SK-N-SH (cell line): ENCODE data around the gene PHF3. TPM values are rescaled to one million over a fixed set of nuclear protein-coding genes. Genes with fewer than 3 reads are reported as not detected.

Source experiments
- CTCF ChIA-PET: fragments of 300-600, 350-600 bp; formaldehyde crosslinking; extraction: SDS; loops from one replicate; lab custom pipeline; 2021; lab: Yijun Ruan, JAX
- POLR2A ChIA-PET: fragments of 350-600 bp; sonication (Branson Sonifier 250); formaldehyde crosslinking; extraction: SDS; loops from one replicate; lab custom pipeline; 2020; ENCODE audit warnings: antibody characterized with exemption, inconsistent platforms; lab: Yijun Ruan, JAX
- DNase-seq: peaks from one replicate; pipeline ENCODE4 v3.0.0; 2012
- H2AFZ ChIP-seq: fragments of 200-600 bp; sonication (generic); 2 replicates; pipeline ENCODE4 v1.8.1; 2016; ENCODE audit warnings: antibody characterized with exemption, mild to moderate bottlenecking, low read depth
- H3F3A ChIP-seq: fragments of 200-600 bp; sonication (generic); replicated peaks from 2 replicates; pipeline ENCODE3; 2016; ENCODE audit warnings: antibody characterized with exemption, mild to moderate bottlenecking; ENCODE audit not compliant: insufficient read depth
- H3K27ac ChIP-seq, 2 experiments: fragments of 200-500 bp in 1 of 2; fragments of 200-600 bp in 1 of 2; sonication (Bioruptor generic) in 1 of 2; sonication (generic), shearing (Covaris generic) in 1 of 2; 2 replicates each; pipeline versions ENCODE4 v1.5.1 to v1.6.1; 2014 to 2016; ENCODE audit warnings: low read depth in 2 of 2, inconsistent platforms in 1 of 2, low read length in 1 of 2, mild to moderate bottlenecking in 1 of 2, mixed read lengths in 1 of 2
- H3K27me3 ChIP-seq: fragments of 200-600 bp; sonication (generic), shearing (Covaris generic); 2 replicates; pipeline ENCODE4 v1.6.1; 2016; ENCODE audit warnings: mixed run types; ENCODE audit not compliant: insufficient read depth
- H3K36me3 ChIP-seq, 2 experiments: fragments of 200-500 bp in 1 of 2; fragments of 200-600 bp in 1 of 2; sonication (Bioruptor generic) in 1 of 2; sonication (generic) in 1 of 2; replicated peaks in 1 of 2; 2 replicates each; pipeline versions ENCODE3 to v1.5.1; 2014 to 2016; ENCODE audit warnings: low read length in 1 of 2, mild to moderate bottlenecking in 1 of 2; ENCODE audit not compliant: insufficient read depth in 2 of 2, control insufficient read depth in 1 of 2
- H3K4me1 ChIP-seq, 2 experiments: fragments of 200-500 bp in 1 of 2; fragments of 200-600 bp in 1 of 2; sonication (Bioruptor generic) in 1 of 2; sonication (generic), shearing (Covaris generic) in 1 of 2; 2 replicates each; pipeline versions ENCODE4 v1.5.1 to v1.6.1; 2014 to 2016; ENCODE audit warnings: low read depth in 1 of 2, low read length in 1 of 2, mixed run types in 1 of 2; ENCODE audit not compliant: insufficient read depth in 2 of 2, control insufficient read depth in 1 of 2
- H3K4me2 ChIP-seq: fragments of 200-600 bp; sonication (generic), shearing (Covaris generic); 2 replicates; pipeline ENCODE4 v1.6.1; 2017; ENCODE audit warnings: mixed run types
- H3K4me3 ChIP-seq, 2 experiments: fragments of 200-500 bp in 1 of 2; fragments of 200-600 bp in 1 of 2; sonication (Bioruptor generic) in 1 of 2; sonication (generic), shearing (Covaris generic) in 1 of 2; 2 replicates each; pipeline versions ENCODE4 v1.5.1 to v1.8.1; 2014 to 2016; ENCODE audit warnings: low read depth in 2 of 2, inconsistent platforms in 1 of 2, low read length in 1 of 2, mild to moderate bottlenecking in 1 of 2, mixed read lengths in 1 of 2, moderate library complexity in 1 of 2
- H3K79me2 ChIP-seq: fragments of 200-600 bp; sonication (generic); 2 replicates; pipeline ENCODE4 v1.8.1; 2017; ENCODE audit warnings: mild to moderate bottlenecking; ENCODE audit not compliant: insufficient read depth
- H3K9ac ChIP-seq: fragments of 200-600 bp; sonication (generic); 2 replicates; pipeline ENCODE4 v1.6.1; 2017; ENCODE audit warnings: mixed run types
- H3K9me2 ChIP-seq: fragments of 200-600 bp; sonication (generic); 2 replicates; pipeline ENCODE4 v1.6.1; 2017; ENCODE audit warnings: mixed run types
- H3K9me3 ChIP-seq: fragments of 200-600 bp; sonication (generic); 2 replicates; pipeline ENCODE4 v1.6.1; 2017; ENCODE audit warnings: mixed run types, mild to moderate bottlenecking, moderate library complexity
- H4K20me1 ChIP-seq: fragments of 200-600 bp; sonication (generic); 2 replicates; pipeline ENCODE4 v1.6.1; 2017; ENCODE audit warnings: mild to moderate bottlenecking, mixed run types; ENCODE audit not compliant: insufficient read depth
- CHD2 ChIP-seq: fragments of 150-350 bp; IDR thresholded peaks from 2 replicates; pipeline ENCODE4 v1.6.1; 2018; ENCODE audit warnings: low read length; ENCODE audit not compliant: partially characterized antibody
- ELF1 ChIP-seq: IDR thresholded peaks from 2 replicates; pipeline ENCODE4 v1.4.0; 2012
- EP300 ChIP-seq, 2 experiments: IDR thresholded peaks; 2 replicates each; pipeline versions ENCODE4 v1.4.0 to v1.6.1; 2012; ENCODE audit warnings: borderline replicate concordance in 1 of 2, low read depth in 1 of 2, low read length in 1 of 2
- EZH2phosphoT487 ChIP-seq: fragments of 200-600 bp; sonication (generic); IDR thresholded peaks from 2 replicates; pipeline ENCODE4 v1.6.1; 2017; ENCODE audit warnings: low read depth, mixed run types, mild to moderate bottlenecking, antibody characterized with exemption, moderate library complexity, borderline replicate concordance
- FOXJ3 ChIP-seq: sonication (generic); formaldehyde crosslinking; IDR thresholded peaks from 2 replicates; pipeline ENCODE4 v1.5.1; 2020; ENCODE audit warnings: mild to moderate bottlenecking, missing genetic modification reagents
- FOXM1 ChIP-seq: IDR thresholded peaks from 2 replicates; pipeline ENCODE4 v1.4.0; 2012; ENCODE audit warnings: low read depth, mild to moderate bottlenecking
- IRF3 ChIP-seq: fragments of 150-350 bp; IDR thresholded peaks from 2 replicates; pipeline ENCODE4 v1.6.1; 2016; ENCODE audit warnings: mild to moderate bottlenecking, low read depth, low read length
- MAX ChIP-seq: IDR thresholded peaks from 2 replicates; pipeline ENCODE4 v1.4.0; 2012; ENCODE audit warnings: low read depth
- NRF1 ChIP-seq: IDR thresholded peaks from 2 replicates; pipeline ENCODE4 v1.6.1; 2012; ENCODE audit warnings: low read depth, mild to moderate bottlenecking, low read length
- PBX3 ChIP-seq: IDR thresholded peaks from 2 replicates; pipeline ENCODE4; 2012
- RCOR1 ChIP-seq: fragments of 150-350 bp; IDR thresholded peaks from 2 replicates; pipeline ENCODE4 v1.6.1; 2017; ENCODE audit warnings: antibody characterized with exemption, low read length
- REST ChIP-seq: IDR thresholded peaks from 2 replicates; pipeline ENCODE4 v1.6.1; 2012; ENCODE audit warnings: mild to moderate bottlenecking, low read depth, low read length, moderate library complexity
- RXRA ChIP-seq: IDR thresholded peaks from 2 replicates; pipeline ENCODE4 v1.4.0; 2012; ENCODE audit warnings: low read depth, mild to moderate bottlenecking, borderline replicate concordance
- SMC3 ChIP-seq: IDR thresholded peaks from 2 replicates; pipeline ENCODE4 v1.6.1; 2012; ENCODE audit warnings: low read depth, low read length, improper control_type of control experiment
- TAF1 ChIP-seq: IDR thresholded peaks from 2 replicates; pipeline ENCODE4 v1.6.1; 2012; ENCODE audit warnings: low read depth, mild to moderate bottlenecking, low read length, moderate library complexity, borderline replicate concordance
- USF1 ChIP-seq: IDR thresholded peaks from 2 replicates; pipeline ENCODE4 v1.4.0; 2012; ENCODE audit warnings: low read depth, borderline replicate concordance
- WGBS: methylation state at CpG from one replicate; pipeline ENCODE4 v1.1.6; 2017; ENCODE audit warnings: low lambda C conversion rate; 5-methylcytosine and 5-hydroxymethylcytosine counted together
- polyA plus RNA-seq, 3 experiments: library from polyadenylated mRNA; depleted of rRNA; stranded (reverse); fragments of >200 nt; gene quantifications; 2 replicates each; pipeline ENCODE4 v1.2.3, GENCODE V29; 2012

Gene PHF3
- polyA plus RNA-seq, 1 of the 3 experiments (the other 2 are of a cell fraction): 4.4 TPM

GRCh38 chr6:63713332-63713731 lies 77.7 kb downstream of the PHF3 start:
- Histone ChIP-seq H3K79me2 (no peaks in the 10 kb centered on the region), H3F3A (no peaks in the 10 kb centered on the region), H3K27me3 (no peaks in the 10 kb centered on the region), H2AFZ (no peak overlapping the region), H3K27ac (no peak overlapping the region), H3K9me3 (no peaks in the 10 kb centered on the region), H3K9me2 (no peaks in the 10 kb centered on the region; the same call in 1 of the 2 replicates), H3K4me2 (no peak overlapping the region), H3K4me3 (no peak overlapping the region), H4K20me1 (no peaks in the 10 kb centered on the region), H3K36me3 (peaks cover 58 to 72% of the 10 kb centered on the region in 2 experiments)
- 95% methylated on average over 6 of the region's 6 CpGs for WGBS
- ChIA-PET CTCF (no interaction called here), POLR2A (no interaction called here)
- DNase-seq: no peak
- TF ChIP-seq SMC3 (no peak), FOXJ3 (CRISPR knock-in tag) (no peak), RXRA (no peak), MAX (no peak), FOXM1 (no peak), TAF1 (no peak)
- TF ChIP-seq, all 33 proteins: peak for 0
- Histone ChIP-seq H3K9ac (no peak overlapping the region), H3K4me1 (no peaks in the 10 kb centered on the region)

- H3K9me2 ChIP-seq: no peaks in the 10 kb centered on the region; the same call in 1 of the 2 replicates
- no peak overlapping the region for H3K4me2 ChIP-seq
- no peaks in the 10 kb centered on the region for H3K79me2 ChIP-seq
- H4K20me1 ChIP-seq: no peaks in the 10 kb centered on the region
- DNase-seq: no peak
- no peak overlapping the region for H3K27ac ChIP-seq
- no peak for TF ChIP-seq IRF3
- TF ChIP-seq NRF1: no peak
- TF ChIP-seq PBX3: no peak
- TF ChIP-seq ELF1: no peak
- no peaks in the 10 kb centered on the region for H3K27me3 ChIP-seq
- ChIA-PET POLR2A (no interaction called here), CTCF (no interaction called here)
- no peak overlapping the region for H3K9ac ChIP-seq
- no peaks in the 10 kb centered on the region for H3F3A ChIP-seq
- peaks cover 50 to 66% of the 10 kb centered on the region in 2 experiments for H3K36me3 ChIP-seq
- H2AFZ ChIP-seq: no peak overlapping the region
- no peaks in the 10 kb centered on the region for H3K9me3 ChIP-seq
- no peaks in the 10 kb centered on the region for H3K4me1 ChIP-seq
- no peak overlapping the region for H3K4me3 ChIP-seq
Measured at GRCh38 chr6:63714091-63714490, 78.5 kb downstream of the PHF3 start.

- no peaks in the 10 kb centered on the region for H4K20me1 ChIP-seq
- ChIA-PET CTCF (interaction anchor here (1.7 kb wide), 1 partner anchor 16 kb away, joined by 4 read pairs; no protein-coding TSS in a partner anchor), POLR2A (no interaction called here)
- 96% methylated on average over 2 of the region's 2 CpGs for WGBS
- H3K79me2 ChIP-seq: no peaks in the 10 kb centered on the region
- H3K9me2 ChIP-seq: no peaks in the 10 kb centered on the region; the same call in 1 of the 2 replicates
- no peak overlapping the region for H2AFZ ChIP-seq
- H3K4me1 ChIP-seq: no peaks in the 10 kb centered on the region
- H3K36me3 ChIP-seq: peaks cover 33 to 46% of the 10 kb centered on the region in 2 experiments
- H3F3A ChIP-seq: no peaks in the 10 kb centered on the region
- no peak overlapping the region for H3K9ac ChIP-seq
- no peak overlapping the region for H3K4me3 ChIP-seq
- no peaks in the 10 kb centered on the region for H3K9me3 ChIP-seq
- DNase-seq: no peak
- no peak overlapping the region for H3K27ac ChIP-seq
- no peak for TF ChIP-seq NRF1
- no peak for TF ChIP-seq SMC3
- no peak for TF ChIP-seq EZH2phosphoT487
- TF ChIP-seq CHD2: no peak
- TF ChIP-seq USF1: no peak
- TF ChIP-seq EP300 (IDR thresholded peaks at IDR 0.05; ENCODE audit: borderline replicate concordance in 1 of 2, low read depth in 1 of 2, low read length in 1 of 2): no peak
- TF ChIP-seq RCOR1: no peak
- no peak for TF ChIP-seq REST
- TF ChIP-seq, all 33 proteins: peak for 0
- Histone ChIP-seq H3K27me3 (no peaks in the 10 kb centered on the region), H3K4me2 (no peak overlapping the region)
Measured at GRCh38 chr6:63716169-63716568, 80.6 kb downstream of the PHF3 start.
